CD4-positive, alpha-beta T cell treated with Interleukin-12 subunit alpha and Interleukin-12 subunit beta, for 1 hour (primary cell): ENCODE results near the gene EEIG1.
A peak's percentile ranks its signal among the peaks of the same experiment; 100 is the strongest.

Source experiments
- DNase-seq: peaks from one replicate; pipeline ENCODE4 v3.0.0-alpha.2; 2020

EEIG1 gene

DNA sequence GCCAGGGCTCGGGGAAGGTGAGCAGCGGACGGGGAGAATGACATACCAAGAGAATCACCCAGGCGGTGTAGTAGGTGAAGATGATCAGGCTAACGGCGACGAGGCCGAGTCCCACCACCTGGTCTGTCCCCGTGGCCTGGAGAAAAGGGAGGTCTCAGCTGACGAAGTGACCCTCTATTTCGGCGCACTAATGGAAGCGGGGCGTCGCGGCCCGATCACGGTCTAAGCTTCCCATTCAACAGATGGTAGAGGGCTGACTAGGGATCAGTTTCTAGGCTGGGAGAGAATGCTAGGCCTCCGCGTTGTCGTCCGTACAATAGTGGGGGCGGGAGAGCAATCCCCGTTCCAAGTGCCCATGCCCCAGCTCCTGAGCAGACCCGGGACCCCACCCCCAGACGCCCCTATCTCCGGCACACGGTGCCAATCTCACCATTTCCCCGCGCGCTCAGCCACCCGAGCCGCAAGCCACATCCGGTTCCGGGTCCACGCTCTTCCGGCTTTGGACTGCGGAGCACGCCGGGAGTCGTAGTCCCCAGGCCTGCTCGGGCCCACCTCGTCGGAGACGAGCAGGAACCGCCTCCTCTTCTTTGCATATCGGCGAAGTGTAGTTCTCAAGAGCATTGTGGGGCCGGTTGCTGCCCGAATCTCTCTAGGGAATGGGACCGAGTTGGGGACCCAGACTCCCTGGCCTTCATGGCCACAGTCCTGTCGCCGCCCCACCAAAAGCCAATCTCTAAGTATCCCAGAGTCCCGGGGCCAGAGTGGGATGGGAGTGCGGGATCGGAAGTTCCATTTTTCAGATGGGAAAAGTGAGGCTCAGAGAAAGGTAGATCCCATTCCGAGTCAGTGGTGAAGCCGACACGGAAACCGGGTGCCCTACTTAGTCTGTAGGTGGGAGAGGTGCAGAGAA lies 43.1 kb downstream of the EEIG1 start, which contains the start of gene DPM2:
Gene DPM2 (minus strand): TSS at position 467 of the 910 bp plus-strand sequence. CDS start 34 bp downstream, at position 433.
- peak; percentile 87 for DNase-seq

DNA sequence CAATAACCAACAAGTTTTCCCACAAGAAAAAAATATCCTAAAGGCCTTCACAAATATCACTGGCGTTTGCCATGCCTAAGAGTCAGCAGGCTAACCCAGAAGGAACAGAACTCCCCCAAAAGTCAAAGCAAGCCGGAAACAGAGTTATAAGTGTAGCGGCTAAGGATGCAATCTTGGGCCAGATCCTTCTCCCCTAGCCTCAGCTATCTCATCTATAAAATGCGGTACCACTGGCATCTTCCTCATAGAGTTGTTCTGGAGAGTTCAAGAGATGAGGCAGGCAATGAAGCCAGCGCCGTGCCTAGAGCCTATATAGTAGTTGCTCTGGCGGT lies 43.8 kb downstream of the EEIG1 start:
- DNase-seq: no peak

DNA sequence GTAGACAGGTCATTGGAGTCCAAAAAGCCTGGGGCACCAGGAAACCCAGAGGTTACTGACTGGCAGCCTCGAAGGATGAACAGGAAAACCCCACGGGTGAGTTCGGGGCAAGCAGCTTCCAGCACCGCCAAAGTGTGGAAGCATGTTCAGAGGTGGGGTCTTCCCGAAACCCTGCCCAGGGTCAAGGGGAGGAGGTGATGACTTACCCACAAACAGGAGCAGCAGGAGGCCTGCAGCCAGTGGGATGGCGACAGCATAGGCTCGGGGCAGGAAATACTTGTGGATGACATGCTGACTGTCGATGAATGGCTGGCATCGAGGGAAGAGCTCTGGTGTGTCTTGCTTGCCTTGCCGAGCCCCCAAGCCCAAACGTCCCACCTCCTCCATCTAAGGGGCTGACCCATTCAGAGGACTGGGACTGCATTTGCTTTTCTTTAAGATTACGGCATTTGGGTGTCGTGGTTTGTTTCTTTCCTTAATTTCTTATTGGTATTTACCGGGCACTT lies 44.4 kb downstream of the EEIG1 start:
- no peak for DNase-seq

DNA sequence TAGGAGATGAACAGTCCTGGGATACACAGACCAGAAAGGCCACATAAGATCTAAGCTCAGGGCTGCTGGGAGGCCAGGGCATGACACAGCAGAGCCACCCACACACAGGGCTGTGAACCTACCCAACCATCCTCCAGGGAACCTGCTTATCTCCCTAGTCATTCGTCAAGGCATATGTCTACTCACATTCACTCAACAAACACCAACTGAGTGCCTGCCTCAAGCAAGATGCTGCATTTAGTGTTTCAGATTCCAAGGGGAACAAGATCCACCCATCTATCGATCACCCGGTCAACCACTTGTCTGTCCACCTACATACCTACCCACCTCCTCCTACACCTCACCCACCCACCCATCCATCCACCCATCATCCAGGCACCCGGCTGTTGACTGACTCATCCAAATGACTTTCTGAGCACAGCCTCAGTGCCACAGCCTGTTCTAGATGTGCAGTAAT lies 45.0 kb downstream of the EEIG1 start:
- no peak for DNase-seq

DNA sequence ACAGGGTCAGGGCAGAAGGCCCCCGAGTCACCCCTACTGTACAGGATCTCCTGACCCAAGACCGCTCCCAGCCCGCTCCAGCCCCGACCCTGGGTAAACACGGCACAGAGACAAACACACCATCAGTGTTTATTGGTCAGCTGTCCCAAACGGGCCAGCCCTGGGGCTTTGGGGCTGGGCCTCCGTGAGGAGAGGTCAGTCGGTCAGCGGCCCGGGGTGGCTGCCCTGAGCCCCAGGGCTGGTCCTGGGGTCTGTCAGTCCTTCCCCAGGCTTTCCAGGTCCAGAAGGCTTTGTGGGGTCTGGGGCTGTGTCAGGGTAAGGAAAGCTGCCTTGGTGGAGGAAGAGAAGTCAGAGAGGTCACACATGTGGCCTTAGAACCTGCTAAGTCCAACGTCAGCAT lies 45.8 kb downstream of the EEIG1 start:
- DNase-seq: no peak

DNA sequence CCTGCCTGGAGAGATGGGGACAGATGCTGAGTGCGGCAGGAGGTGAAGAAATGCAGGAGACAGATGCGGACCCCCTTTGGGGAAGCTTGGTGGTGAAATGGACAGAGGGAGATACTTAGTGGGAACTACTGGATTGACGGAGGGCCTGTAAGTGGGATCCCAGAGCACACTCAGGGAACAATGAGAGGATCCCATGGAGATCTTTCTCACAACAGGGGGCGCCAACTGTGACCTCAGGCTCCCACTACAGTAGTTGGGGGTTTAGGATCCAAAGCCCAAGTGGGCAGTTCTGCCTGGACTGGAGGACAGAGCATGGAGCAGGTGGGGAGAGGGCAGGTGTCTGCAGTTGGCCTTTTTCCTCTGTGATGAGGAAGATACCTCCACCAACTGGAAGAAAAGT lies 46.5 kb downstream of the EEIG1 start:
- no peak for DNase-seq

DNA sequence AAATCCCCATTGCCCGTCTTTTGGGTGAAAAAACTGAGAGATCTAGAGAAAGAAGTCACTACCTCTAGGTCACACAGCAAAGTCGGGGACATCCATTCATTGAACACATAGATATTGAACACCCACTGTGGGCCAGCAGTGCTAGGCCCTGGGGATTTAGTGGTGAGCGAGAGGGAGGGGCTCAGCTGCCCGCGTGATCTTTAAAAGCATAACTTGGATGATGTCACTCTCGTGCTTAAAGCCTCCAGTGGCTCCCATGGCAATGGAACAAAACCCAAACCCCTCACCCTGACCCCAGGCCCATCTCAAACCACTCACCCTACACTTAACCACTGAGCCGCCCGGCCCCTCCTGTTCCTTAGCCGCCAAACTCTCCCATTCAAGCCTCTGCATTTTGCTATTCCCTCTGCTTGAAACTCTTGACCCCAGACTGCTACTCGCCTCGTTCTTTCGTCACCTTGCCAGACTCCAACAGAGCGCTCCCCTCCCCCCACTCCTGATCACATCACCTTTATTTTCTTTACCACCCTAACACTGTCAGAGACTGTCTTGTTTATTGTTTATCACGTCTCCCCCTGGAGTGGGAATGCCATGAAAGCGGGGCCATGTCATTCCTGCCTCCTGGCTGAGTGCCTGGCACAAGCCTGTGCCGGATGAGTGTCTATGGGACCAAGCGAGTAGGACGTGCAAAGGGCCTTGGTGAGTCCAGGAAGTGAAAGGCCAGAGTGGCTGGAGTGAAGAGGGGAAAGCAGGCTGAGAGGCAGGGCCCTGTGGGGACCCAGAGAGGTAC lies 49.5 kb downstream of the EEIG1 start:
- DNase-seq: peak; percentile 41
